SK-N-SH (cell line): ENCODE results near the gene PDE4D. TPM values are rescaled to one million over a fixed set of nuclear protein-coding genes. Genes with fewer than 3 reads are reported as not detected.

ENCODE experiments used
- CTCF ChIA-PET: fragments of 300-600, 350-600 bp; formaldehyde crosslinking; extraction: SDS; loops from one replicate; lab custom pipeline; 2021; lab: Yijun Ruan, JAX
- POLR2A ChIA-PET: fragments of 350-600 bp; sonication (Branson Sonifier 250); formaldehyde crosslinking; extraction: SDS; loops from one replicate; lab custom pipeline; 2020; ENCODE audit warnings: antibody characterized with exemption, inconsistent platforms; lab: Yijun Ruan, JAX
- DNase-seq: peaks from one replicate; pipeline ENCODE4 v3.0.0; 2012
- H2AFZ ChIP-seq: fragments of 200-600 bp; sonication (generic); 2 replicates; pipeline ENCODE4 v1.8.1; 2016; ENCODE audit warnings: antibody characterized with exemption, mild to moderate bottlenecking, low read depth
- H3F3A ChIP-seq: fragments of 200-600 bp; sonication (generic); replicated peaks from 2 replicates; pipeline ENCODE3; 2016; ENCODE audit warnings: antibody characterized with exemption, mild to moderate bottlenecking; ENCODE audit not compliant: insufficient read depth
- H3K27ac ChIP-seq, 2 experiments: fragments of 200-500 bp in 1 of 2; fragments of 200-600 bp in 1 of 2; sonication (Bioruptor generic) in 1 of 2; sonication (generic), shearing (Covaris generic) in 1 of 2; 2 replicates each; pipeline versions ENCODE4 v1.5.1 to v1.6.1; 2014 to 2016; ENCODE audit warnings: low read depth in 2 of 2, inconsistent platforms in 1 of 2, low read length in 1 of 2, mild to moderate bottlenecking in 1 of 2, mixed read lengths in 1 of 2
- H3K27me3 ChIP-seq: fragments of 200-600 bp; sonication (generic), shearing (Covaris generic); 2 replicates; pipeline ENCODE4 v1.6.1; 2016; ENCODE audit warnings: mixed run types; ENCODE audit not compliant: insufficient read depth
- H3K36me3 ChIP-seq, 2 experiments: fragments of 200-500 bp in 1 of 2; fragments of 200-600 bp in 1 of 2; sonication (Bioruptor generic) in 1 of 2; sonication (generic) in 1 of 2; replicated peaks in 1 of 2; 2 replicates each; pipeline versions ENCODE3 to v1.5.1; 2014 to 2016; ENCODE audit warnings: low read length in 1 of 2, mild to moderate bottlenecking in 1 of 2; ENCODE audit not compliant: insufficient read depth in 2 of 2, control insufficient read depth in 1 of 2
- H3K4me1 ChIP-seq, 2 experiments: fragments of 200-500 bp in 1 of 2; fragments of 200-600 bp in 1 of 2; sonication (Bioruptor generic) in 1 of 2; sonication (generic), shearing (Covaris generic) in 1 of 2; 2 replicates each; pipeline versions ENCODE4 v1.5.1 to v1.6.1; 2014 to 2016; ENCODE audit warnings: low read depth in 1 of 2, low read length in 1 of 2, mixed run types in 1 of 2; ENCODE audit not compliant: insufficient read depth in 2 of 2, control insufficient read depth in 1 of 2
- H3K4me2 ChIP-seq: fragments of 200-600 bp; sonication (generic), shearing (Covaris generic); 2 replicates; pipeline ENCODE4 v1.6.1; 2017; ENCODE audit warnings: mixed run types
- H3K4me3 ChIP-seq, 2 experiments: fragments of 200-500 bp in 1 of 2; fragments of 200-600 bp in 1 of 2; sonication (Bioruptor generic) in 1 of 2; sonication (generic), shearing (Covaris generic) in 1 of 2; 2 replicates each; pipeline versions ENCODE4 v1.5.1 to v1.8.1; 2014 to 2016; ENCODE audit warnings: low read depth in 2 of 2, inconsistent platforms in 1 of 2, low read length in 1 of 2, mild to moderate bottlenecking in 1 of 2, mixed read lengths in 1 of 2, moderate library complexity in 1 of 2
- H3K79me2 ChIP-seq: fragments of 200-600 bp; sonication (generic); 2 replicates; pipeline ENCODE4 v1.8.1; 2017; ENCODE audit warnings: mild to moderate bottlenecking; ENCODE audit not compliant: insufficient read depth
- H3K9ac ChIP-seq: fragments of 200-600 bp; sonication (generic); 2 replicates; pipeline ENCODE4 v1.6.1; 2017; ENCODE audit warnings: mixed run types
- H3K9me2 ChIP-seq: fragments of 200-600 bp; sonication (generic); 2 replicates; pipeline ENCODE4 v1.6.1; 2017; ENCODE audit warnings: mixed run types
- H3K9me3 ChIP-seq: fragments of 200-600 bp; sonication (generic); 2 replicates; pipeline ENCODE4 v1.6.1; 2017; ENCODE audit warnings: mixed run types, mild to moderate bottlenecking, moderate library complexity
- H4K20me1 ChIP-seq: fragments of 200-600 bp; sonication (generic); 2 replicates; pipeline ENCODE4 v1.6.1; 2017; ENCODE audit warnings: mild to moderate bottlenecking, mixed run types; ENCODE audit not compliant: insufficient read depth
- CHD2 ChIP-seq: fragments of 150-350 bp; IDR thresholded peaks from 2 replicates; pipeline ENCODE4 v1.6.1; 2018; ENCODE audit warnings: low read length; ENCODE audit not compliant: partially characterized antibody
- ELF1 ChIP-seq: IDR thresholded peaks from 2 replicates; pipeline ENCODE4 v1.4.0; 2012
- EP300 ChIP-seq, 2 experiments: IDR thresholded peaks; 2 replicates each; pipeline versions ENCODE4 v1.4.0 to v1.6.1; 2012; ENCODE audit warnings: borderline replicate concordance in 1 of 2, low read depth in 1 of 2, low read length in 1 of 2
- EZH2phosphoT487 ChIP-seq: fragments of 200-600 bp; sonication (generic); IDR thresholded peaks from 2 replicates; pipeline ENCODE4 v1.6.1; 2017; ENCODE audit warnings: low read depth, mixed run types, mild to moderate bottlenecking, antibody characterized with exemption, moderate library complexity, borderline replicate concordance
- FOSL2 ChIP-seq: IDR thresholded peaks from 2 replicates; pipeline ENCODE4 v1.4.0; 2012; ENCODE audit warnings: low read depth, mild to moderate bottlenecking, moderate library complexity, borderline replicate concordance
- GABPA ChIP-seq: IDR thresholded peaks from 2 replicates; pipeline ENCODE4 v1.4.0; 2012; ENCODE audit warnings: low read depth, mild to moderate bottlenecking
- GATA2 ChIP-seq: sonication (generic); formaldehyde crosslinking; IDR thresholded peaks from 2 replicates; pipeline ENCODE4 v1.5.0; 2020; ENCODE audit warnings: mild to moderate bottlenecking, missing genetic modification reagents
- JUND ChIP-seq: IDR thresholded peaks from 2 replicates; pipeline ENCODE4 v1.4.0; 2012
- MEF2A ChIP-seq: IDR thresholded peaks from 2 replicates; pipeline ENCODE4 v1.4.0; 2012; ENCODE audit warnings: low read depth, borderline replicate concordance
- MXI1 ChIP-seq: IDR thresholded peaks from 2 replicates; pipeline ENCODE4 v1.6.1; 2012; ENCODE audit warnings: mild to moderate bottlenecking, low read depth, low read length, improper control_type of control experiment
- NFIC ChIP-seq: IDR thresholded peaks from 2 replicates; pipeline ENCODE4 v1.4.0; 2012; ENCODE audit warnings: borderline replicate concordance
- POLR2AphosphoS5 ChIP-seq: IDR thresholded peaks from 2 replicates; pipeline ENCODE4 v1.6.1; 2012; ENCODE audit warnings: low read depth, low read length
- RAD21 ChIP-seq: IDR thresholded peaks from 2 replicates; pipeline ENCODE4 v1.6.1; 2012; ENCODE audit warnings: mild to moderate bottlenecking, low read length
- RCOR1 ChIP-seq: fragments of 150-350 bp; IDR thresholded peaks from 2 replicates; pipeline ENCODE4 v1.6.1; 2017; ENCODE audit warnings: antibody characterized with exemption, low read length
- RXRA ChIP-seq: IDR thresholded peaks from 2 replicates; pipeline ENCODE4 v1.4.0; 2012; ENCODE audit warnings: low read depth, mild to moderate bottlenecking, borderline replicate concordance
- SIN3A ChIP-seq: IDR thresholded peaks from 2 replicates; pipeline ENCODE4 v1.6.1; 2012; ENCODE audit warnings: low read depth, mild to moderate bottlenecking, low read length, moderate library complexity, borderline replicate concordance
- SMC3 ChIP-seq: IDR thresholded peaks from 2 replicates; pipeline ENCODE4 v1.6.1; 2012; ENCODE audit warnings: low read depth, low read length, improper control_type of control experiment
- TAF1 ChIP-seq: IDR thresholded peaks from 2 replicates; pipeline ENCODE4 v1.6.1; 2012; ENCODE audit warnings: low read depth, mild to moderate bottlenecking, low read length, moderate library complexity, borderline replicate concordance
- TCF12 ChIP-seq: IDR thresholded peaks from 2 replicates; pipeline ENCODE4 v1.4.0; 2012
- TEAD4 ChIP-seq: IDR thresholded peaks from 2 replicates; pipeline ENCODE4 v1.4.0; 2012; ENCODE audit warnings: mild to moderate bottlenecking, borderline replicate concordance; ENCODE audit not compliant: insufficient read depth
- YY1 ChIP-seq: IDR thresholded peaks from 2 replicates; pipeline ENCODE4 v1.4.0; 2012; ENCODE audit warnings: low read depth, mild to moderate bottlenecking
- WGBS: methylation state at CpG from one replicate; pipeline ENCODE4 v1.1.6; 2017; ENCODE audit warnings: low lambda C conversion rate; 5-methylcytosine and 5-hydroxymethylcytosine counted together
- polyA plus RNA-seq, 3 experiments: library from polyadenylated mRNA; depleted of rRNA; stranded (reverse); fragments of >200 nt; gene quantifications; 2 replicates each; pipeline ENCODE4 v1.2.3, GENCODE V29; 2012
- TF ChIP-seq, protein P1 (sequence below): IDR thresholded peaks from 2 replicates; pipeline ENCODE4 v1.4.0; 2012; ENCODE audit warnings: low read depth, borderline replicate concordance
- TF ChIP-seq, protein P2 (sequence below): fragments of 150-350 bp; IDR thresholded peaks from 2 replicates; pipeline ENCODE4 v1.6.1; 2016; ENCODE audit warnings: mild to moderate bottlenecking, low read depth, low read length
- TF ChIP-seq, protein P3 (sequence below): fragments of 200-600 bp; sonication (generic); IDR thresholded peaks from 2 replicates; pipeline ENCODE4 v1.6.1; 2017; ENCODE audit warnings: antibody characterized with exemption, mild to moderate bottlenecking, moderate library complexity

PDE4D gene
- polyA plus RNA-seq, 1 of the 3 experiments (the other 2 are of a cell fraction), result 2.4 TPM

DNA sequence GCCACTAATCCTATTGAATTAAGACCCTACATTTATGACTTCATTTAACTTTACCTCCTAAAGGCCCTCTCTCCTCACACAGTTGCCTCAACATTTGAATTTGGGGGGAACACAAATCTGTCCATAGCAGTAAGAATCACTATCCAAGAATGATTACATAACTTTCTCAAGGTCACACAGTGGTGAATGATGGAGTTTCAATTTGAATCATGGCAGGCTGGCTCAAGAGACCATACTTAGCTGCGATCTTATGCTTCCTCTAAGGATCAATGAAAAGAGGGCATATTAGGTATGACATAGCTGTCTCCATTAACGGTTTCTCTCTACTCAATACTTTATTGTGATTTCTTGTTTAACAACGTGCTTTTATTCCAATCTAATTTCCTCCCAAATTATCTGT lies 44.1 kb upstream of the PDE4D start:
- no peak overlapping the region for H3K27ac ChIP-seq
- no peak for DNase-seq
- H4K20me1 ChIP-seq, result no peaks in the 10 kb centered on the region
- TF ChIP-seq SMC3, result no peak
- TF ChIP-seq CHD2, result no peak
- no peak for TF ChIP-seq ELF1
- TF ChIP-seq GABPA, result no peak
- TF ChIP-seq POLR2AphosphoS5, result no peak
- TF ChIP-seq, protein P1, sequence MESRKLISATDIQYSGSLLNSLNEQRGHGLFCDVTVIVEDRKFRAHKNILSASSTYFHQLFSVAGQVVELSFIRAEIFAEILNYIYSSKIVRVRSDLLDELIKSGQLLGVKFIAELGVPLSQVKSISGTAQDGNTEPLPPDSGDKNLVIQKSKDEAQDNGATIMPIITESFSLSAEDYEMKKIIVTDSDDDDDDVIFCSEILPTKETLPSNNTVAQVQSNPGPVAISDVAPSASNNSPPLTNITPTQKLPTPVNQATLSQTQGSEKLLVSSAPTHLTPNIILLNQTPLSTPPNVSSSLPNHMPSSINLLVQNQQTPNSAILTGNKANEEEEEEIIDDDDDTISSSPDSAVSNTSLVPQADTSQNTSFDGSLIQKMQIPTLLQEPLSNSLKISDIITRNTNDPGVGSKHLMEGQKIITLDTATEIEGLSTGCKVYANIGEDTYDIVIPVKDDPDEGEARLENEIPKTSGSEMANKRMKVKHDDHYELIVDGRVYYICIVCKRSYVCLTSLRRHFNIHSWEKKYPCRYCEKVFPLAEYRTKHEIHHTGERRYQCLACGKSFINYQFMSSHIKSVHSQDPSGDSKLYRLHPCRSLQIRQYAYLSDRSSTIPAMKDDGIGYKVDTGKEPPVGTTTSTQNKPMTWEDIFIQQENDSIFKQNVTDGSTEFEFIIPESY, result no peak
- no peak for TF ChIP-seq GATA2
- TF ChIP-seq, protein P2, sequence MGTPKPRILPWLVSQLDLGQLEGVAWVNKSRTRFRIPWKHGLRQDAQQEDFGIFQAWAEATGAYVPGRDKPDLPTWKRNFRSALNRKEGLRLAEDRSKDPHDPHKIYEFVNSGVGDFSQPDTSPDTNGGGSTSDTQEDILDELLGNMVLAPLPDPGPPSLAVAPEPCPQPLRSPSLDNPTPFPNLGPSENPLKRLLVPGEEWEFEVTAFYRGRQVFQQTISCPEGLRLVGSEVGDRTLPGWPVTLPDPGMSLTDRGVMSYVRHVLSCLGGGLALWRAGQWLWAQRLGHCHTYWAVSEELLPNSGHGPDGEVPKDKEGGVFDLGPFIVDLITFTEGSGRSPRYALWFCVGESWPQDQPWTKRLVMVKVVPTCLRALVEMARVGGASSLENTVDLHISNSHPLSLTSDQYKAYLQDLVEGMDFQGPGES, result no peak
- no peak for TF ChIP-seq RXRA
- no peak for TF ChIP-seq NFIC
- TF ChIP-seq RAD21, result no peak
- no peak for TF ChIP-seq JUND
- TF ChIP-seq TAF1, result no peak
- no peak for TF ChIP-seq EZH2phosphoT487
- no peak for TF ChIP-seq TCF12
- TF ChIP-seq, all 33 proteins: peak for 0
- H2AFZ ChIP-seq, result no peak overlapping the region
- no peaks in the 10 kb centered on the region for H3K27me3 ChIP-seq
- 64% methylated on average over 3 of the region's 3 CpGs for WGBS
- CTCF ChIA-PET, result no interaction called here
- no peaks in the 10 kb centered on the region for H3K9me3 ChIP-seq
- no peaks in the 10 kb centered on the region for H3K79me2 ChIP-seq
- no peaks in the 10 kb centered on the region for H3K9me2 ChIP-seq
- no peaks in the 10 kb centered on the region; a peak in 1 of 4 replicates for H3K4me1 ChIP-seq
- no peak overlapping the region for H3K4me3 ChIP-seq
- no peaks in the 10 kb centered on the region for H3F3A ChIP-seq
- POLR2A ChIA-PET, result no interaction called here
- no peak overlapping the region for H3K4me2 ChIP-seq
- no peaks in the 10 kb centered on the region for H3K36me3 ChIP-seq
- no peak overlapping the region for H3K9ac ChIP-seq

DNA sequence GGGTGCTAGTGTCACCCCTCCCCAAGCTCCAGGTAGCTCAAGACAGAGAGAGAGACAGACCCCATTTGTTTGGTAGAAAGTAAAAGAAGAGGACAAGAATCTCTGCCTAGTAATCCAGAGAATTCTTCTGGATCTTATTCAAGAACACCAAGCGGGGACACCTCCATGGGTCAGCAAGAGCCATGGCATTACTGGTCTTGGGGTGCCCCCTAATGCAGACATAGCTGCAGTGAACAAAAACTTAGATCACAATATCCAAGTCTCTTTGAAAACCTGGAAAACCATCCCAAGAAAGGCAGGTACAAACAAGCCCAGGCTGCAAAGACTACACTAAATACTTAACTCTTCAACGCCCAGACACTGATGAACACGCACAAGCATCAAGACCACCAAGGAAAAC lies 29.9 kb upstream of the PDE4D start:
- Histone ChIP-seq H3K9ac (no peak overlapping the region), H3K4me1 (no peaks in the 10 kb centered on the region), H4K20me1 (no peaks in the 10 kb centered on the region), H3K9me2 (no peaks in the 10 kb centered on the region), H3K79me2 (no peaks in the 10 kb centered on the region), H2AFZ (no peak overlapping the region), H3K4me3 (no peak overlapping the region), H3K36me3 (no peaks in the 10 kb centered on the region), H3K9me3 (no peaks in the 10 kb centered on the region), H3K27ac (no peak overlapping the region), H3F3A (no peaks in the 10 kb centered on the region), H3K27me3 (no peaks in the 10 kb centered on the region), H3K4me2 (no peak overlapping the region)
- ChIA-PET POLR2A (no interaction called here), CTCF (interaction anchor here (0.9 to 1.2 kb wide), 3 partner anchors 106 to 556 kb away, joined by 3 to 5 read pairs (median 3); no protein-coding TSS in a partner anchor)
- 75% methylated on average over 3 of the region's 3 CpGs for WGBS
- DNase-seq, result no peak
- no peak for TF ChIP-seq FOSL2
- no peak for TF ChIP-seq MXI1
- TF ChIP-seq SIN3A, result no peak
- TF ChIP-seq EP300 (IDR thresholded peaks at IDR 0.05; ENCODE audit: borderline replicate concordance in 1 of 2, low read depth in 1 of 2, low read length in 1 of 2), result no peak
- TF ChIP-seq RXRA, result no peak
- TF ChIP-seq GATA2, result no peak
- TF ChIP-seq TEAD4, result no peak
- no peak for TF ChIP-seq YY1
- TF ChIP-seq, protein P3, sequence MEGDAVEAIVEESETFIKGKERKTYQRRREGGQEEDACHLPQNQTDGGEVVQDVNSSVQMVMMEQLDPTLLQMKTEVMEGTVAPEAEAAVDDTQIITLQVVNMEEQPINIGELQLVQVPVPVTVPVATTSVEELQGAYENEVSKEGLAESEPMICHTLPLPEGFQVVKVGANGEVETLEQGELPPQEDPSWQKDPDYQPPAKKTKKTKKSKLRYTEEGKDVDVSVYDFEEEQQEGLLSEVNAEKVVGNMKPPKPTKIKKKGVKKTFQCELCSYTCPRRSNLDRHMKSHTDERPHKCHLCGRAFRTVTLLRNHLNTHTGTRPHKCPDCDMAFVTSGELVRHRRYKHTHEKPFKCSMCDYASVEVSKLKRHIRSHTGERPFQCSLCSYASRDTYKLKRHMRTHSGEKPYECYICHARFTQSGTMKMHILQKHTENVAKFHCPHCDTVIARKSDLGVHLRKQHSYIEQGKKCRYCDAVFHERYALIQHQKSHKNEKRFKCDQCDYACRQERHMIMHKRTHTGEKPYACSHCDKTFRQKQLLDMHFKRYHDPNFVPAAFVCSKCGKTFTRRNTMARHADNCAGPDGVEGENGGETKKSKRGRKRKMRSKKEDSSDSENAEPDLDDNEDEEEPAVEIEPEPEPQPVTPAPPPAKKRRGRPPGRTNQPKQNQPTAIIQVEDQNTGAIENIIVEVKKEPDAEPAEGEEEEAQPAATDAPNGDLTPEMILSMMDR, result peak; percentile 36
- TF ChIP-seq MEF2A, result no peak
- no peak for TF ChIP-seq NFIC
- TF ChIP-seq RCOR1, result no peak
- peak; percentile 41 for TF ChIP-seq SMC3
- TF ChIP-seq RAD21, result peak; percentile 63
